GM21423 (cell line): ENCODE data around the gene SH3BP5L.
"Not testable (repeated sequence)": the region's sequence is repeated elsewhere in the genome, so short reads cannot be mapped to it uniquely, and the experiment has no call there.

ENCODE experiments used
- ATAC-seq: cut with Tn5 transposase; IDR thresholded peaks from one replicate; pipeline ENCODE4 v1.9.1; 2021; ENCODE audit warnings: mild to moderate bottlenecking, moderate library complexity; ENCODE audit not compliant: unreplicated experiment

The SH3BP5L gene

DNA sequence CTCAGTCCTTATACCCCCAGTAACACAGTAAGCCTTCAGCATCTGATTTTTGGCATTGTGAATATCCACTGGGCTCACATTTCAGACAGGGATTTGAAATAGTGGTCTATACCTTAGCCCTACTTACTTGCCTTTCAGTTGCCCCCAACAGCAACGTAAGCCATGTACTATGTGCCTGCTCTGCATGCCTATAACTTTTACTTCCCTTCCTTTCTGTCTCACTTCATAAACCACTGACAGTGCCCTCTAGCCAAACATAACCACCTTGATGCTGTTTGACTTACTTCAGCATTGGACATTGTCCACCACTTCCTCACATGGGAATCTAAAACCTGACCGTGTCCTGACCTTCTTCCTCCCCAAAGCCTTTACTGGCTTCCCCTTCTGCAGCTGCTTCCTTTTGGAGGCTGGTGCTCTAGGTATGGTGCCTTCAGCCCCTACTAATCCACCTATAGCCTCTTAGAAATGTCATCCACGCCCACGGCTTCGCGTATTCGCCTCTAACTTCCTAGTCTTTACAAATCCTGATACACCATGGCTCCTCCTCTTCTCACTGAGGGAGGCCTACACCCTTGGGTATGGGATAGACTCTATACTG lies 8.7 kb upstream of the SH3BP5L start:
- no peak for ATAC-seq

DNA sequence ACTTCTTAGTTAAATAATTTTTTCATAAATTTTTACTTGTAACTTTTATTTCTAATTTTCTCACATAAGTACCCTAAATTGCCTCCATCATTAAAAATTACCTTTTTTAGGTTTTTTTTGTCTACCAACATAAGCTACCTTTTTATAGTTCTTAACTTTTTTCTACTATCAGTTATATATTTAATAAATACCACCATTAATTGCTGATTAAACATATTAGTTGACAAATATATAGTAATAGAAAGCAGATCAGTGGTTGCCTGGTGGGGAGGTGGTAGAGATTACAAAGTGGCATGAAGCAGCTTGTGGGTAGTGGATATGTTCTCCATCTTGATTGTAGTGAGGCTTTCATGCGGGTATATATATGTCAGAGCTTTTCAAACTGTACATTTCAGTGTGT lies 6.1 kb upstream of the SH3BP5L start:
- ATAC-seq: no peak

DNA sequence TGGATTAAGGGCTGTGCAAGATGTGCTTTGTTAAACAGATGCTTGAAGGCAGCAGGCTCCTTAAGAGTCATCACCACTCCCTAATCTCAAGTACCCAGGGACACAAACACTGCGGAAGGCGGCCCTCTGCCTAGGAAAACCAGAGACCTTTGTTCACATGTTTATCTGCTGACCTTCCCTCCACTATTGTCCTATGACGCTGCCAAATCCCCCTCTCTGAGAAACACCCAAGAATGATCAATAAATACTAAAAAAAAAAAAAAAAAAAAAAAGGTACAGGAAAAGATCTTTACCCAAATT lies 5.0 kb upstream of the SH3BP5L start:
- not testable (repeated sequence) for ATAC-seq

DNA sequence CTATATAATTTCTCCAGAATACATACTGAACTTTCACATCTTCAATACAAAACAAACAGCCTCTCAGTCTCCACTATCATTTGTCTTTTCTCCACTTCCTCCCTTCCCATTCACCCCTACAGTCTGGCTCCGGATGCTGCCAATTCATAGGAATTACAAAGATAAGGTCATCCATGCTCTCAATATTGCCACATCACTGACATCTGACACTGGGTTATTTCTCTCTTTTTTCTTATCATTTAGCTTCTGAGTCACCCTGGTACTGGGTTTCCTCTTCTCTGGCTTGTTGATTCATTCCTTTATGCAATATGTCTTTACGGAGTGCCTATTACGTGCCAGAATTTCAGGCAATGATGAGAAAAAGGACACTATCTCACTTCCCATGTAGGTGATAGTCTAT lies 3.1 kb upstream of the SH3BP5L start:
- no peak for ATAC-seq

DNA sequence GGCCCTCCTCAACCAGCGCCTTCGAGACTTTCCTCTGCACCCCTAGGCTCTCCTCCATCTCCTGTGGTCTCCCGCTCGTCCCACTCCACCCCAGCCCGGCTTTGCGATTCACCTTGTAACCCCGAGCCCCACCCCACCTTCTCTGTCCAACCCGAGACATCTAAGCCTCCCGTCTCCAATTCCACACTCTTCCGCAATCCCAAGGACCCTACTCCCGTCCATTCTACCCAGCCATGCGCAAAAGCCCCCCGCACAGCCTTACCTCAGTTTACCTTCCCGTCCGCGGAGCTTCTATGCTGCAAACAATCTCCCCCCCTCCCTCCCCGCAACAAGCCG lies 174 bp downstream of the SH3BP5L start:
- peak; percentile 3 for ATAC-seq

DNA sequence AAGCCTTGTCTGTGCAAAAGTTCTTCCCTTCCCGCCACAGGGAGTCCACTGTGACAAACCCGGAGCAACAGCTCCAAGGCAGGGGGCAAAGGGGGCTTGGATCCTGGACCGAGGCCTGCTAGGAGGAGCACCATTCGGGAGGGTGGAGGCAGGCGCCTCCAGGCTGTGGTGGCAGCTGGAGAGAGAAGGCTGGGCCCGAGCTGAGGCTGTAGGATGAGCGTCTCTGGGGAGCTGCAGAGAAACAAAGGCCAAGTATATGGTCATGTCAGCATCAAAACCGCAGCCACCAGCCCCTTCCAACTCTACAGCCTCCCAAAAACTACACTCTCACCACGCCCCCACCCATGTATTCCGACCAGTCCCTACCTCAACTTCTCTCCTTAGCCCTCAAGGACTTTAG lies 579 bp downstream of the SH3BP5L start:
- no peak for ATAC-seq

DNA sequence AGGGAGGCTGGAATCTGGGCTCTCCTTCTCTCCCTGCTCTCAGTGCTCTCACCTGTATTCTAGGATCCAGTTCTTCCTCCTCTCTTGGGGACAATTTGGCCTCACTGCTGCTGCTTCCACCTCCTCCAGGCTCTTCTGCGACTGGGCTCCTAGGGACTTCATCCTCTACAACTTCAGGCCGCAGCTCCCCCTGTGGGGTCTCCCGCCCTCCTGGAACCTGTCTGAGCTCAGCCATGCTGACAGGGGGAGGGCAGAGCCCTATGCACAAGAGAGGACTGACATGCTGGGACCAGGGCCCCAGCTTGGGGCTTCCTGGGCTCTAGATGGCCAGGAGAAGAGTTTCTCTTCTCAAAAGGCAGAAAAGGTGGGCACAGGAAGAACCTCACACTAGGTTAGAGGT lies 1.0 kb downstream of the SH3BP5L start:
- ATAC-seq: no peak

DNA sequence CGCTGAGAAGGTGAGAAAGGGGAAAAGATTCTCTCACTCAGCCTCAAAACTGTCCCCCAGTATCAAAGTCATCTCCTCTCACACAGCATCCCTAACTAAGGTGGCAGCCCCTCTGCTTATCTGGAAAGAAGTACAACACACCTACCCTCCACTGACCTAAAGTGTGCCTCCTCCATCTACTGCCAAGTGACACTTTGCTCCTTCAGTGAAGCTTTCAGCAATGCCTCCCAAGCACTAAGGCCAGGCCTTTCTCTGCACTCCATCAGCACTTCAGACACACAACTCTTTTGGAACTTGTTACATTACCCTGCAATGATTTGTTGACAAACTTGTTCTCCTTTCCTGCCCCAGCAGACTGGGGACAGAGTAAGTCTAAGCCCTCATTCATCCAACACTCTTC lies 1.4 kb downstream of the SH3BP5L start:
- no peak for ATAC-seq

DNA sequence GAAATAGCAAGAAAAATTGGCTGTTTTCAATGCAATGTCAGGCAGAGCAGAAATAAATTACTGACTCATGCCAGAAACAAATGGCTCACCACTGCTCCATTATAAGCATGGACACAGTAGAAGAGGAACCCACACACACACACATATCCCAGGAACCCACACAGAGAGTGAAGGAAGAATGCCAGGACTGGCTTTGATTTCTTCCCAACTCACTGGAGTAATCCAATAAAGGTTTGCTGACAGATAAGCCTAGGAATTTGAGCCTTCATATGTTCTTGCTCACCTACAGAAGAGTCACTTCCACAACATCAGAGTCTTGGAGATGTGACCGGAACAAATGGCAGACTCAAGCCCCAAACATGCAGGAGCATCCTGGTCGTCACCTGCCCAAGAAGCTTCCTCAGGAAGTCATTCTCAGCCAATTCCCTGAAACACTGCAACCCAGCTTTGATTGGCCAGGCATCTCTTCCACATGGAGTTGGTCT lies 2.2 kb downstream of the SH3BP5L start:
- ATAC-seq: no peak

DNA sequence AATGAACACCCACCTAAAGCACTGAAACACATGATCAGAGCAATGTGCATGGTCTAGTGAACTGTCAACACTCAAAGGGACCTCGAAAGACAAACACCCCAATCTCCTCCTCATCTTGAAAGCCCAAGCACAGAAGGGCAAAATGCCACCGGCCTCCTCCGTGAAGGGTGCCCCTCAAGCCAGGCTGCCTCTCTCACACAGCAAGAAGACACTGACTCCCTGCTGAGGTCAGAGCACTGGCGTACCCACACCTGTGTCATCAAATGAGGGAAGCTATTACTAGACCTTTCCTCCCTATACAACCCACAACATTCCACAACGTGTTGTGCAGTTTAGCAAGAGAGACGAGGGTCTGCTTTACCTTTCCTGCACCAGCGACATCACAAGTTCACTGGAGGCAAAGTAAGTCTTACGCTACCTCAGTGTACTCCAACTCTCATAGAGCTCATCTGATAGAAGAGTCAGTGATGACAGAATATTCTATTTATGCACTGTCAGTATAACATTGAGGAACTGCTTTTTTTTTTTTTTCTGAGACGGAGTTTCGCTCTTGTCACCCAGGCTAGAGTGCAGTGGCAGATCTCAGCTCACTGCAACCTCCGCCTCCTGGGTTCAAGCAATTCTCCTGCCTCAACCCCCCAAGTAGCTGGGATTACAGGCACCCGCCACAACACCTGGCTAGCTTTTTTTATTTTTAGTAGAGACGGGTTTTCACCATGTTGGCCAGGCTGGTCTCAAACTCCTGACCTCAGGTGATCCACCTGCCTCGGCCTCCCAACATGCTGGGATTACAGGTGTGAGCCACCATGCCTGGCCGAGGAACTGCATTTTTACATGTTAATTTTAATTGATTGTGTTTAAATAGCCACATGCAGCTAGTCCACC lies 3.3 kb downstream of the SH3BP5L start:
- no peak for ATAC-seq

DNA sequence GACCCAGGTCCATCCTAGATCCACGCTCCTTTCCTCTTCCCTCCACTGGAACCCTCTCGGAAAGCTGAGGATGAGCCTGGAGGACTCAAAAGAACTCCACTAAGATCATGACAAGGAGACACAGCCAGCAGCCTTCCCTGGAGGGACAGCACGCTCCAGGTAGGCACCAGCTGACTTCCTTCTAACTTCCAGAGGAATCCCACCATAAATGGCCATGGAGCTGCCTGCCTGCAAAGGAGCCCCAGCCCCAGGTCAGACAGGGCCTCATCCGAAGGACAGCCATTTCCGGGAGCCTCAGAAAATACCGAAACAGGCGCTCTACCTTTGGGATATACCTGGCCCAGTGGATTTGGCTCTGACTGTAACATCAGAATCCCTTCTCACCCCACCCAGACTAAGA lies 4.1 kb downstream of the SH3BP5L start:
- no peak for ATAC-seq

DNA sequence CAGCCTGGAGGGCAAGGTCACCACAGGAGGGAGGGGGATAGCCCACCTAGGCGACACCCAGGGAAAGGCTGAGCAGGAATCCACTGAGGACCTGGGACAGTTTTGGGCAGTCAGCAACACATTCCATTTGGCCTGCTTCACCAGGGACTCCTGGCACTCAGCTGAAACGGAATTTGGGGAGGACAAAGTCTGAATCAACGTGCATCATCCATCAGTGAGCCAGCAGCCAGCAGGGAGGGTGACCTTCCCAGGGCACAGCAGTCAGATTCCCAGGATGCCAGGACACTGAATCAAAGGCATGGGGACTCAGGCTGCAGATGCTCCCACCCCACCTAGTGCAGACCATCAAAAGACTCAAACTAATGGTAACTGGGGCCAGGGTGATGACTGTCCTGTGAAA lies 4.6 kb downstream of the SH3BP5L start:
- ATAC-seq: no peak

DNA sequence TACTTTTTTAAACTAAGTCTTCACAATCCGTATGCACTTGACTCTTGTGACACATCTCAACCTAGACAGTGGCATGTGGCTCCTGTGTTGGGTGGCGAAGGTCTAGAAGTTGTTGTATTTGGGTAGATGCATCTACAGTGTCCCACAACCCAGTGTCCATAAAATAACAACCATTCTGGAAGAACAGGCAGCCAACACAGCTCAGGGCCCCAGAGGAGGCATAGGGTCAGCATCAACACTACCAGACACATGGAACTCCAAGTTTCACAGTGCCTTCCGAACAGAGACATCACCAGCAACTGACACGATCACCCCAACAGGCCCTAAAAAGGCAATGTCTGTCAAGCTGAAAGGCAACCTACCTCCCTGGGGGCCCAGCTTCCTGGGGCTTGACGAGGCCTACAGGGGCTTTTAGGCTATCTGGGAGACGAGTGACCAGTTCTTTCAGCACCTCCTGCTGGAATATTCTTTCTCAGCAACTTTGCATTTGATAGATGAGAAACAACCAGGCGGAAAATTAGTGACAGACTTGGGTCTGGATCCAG lies 5.6 kb downstream of the SH3BP5L start:
- ATAC-seq: no peak

DNA sequence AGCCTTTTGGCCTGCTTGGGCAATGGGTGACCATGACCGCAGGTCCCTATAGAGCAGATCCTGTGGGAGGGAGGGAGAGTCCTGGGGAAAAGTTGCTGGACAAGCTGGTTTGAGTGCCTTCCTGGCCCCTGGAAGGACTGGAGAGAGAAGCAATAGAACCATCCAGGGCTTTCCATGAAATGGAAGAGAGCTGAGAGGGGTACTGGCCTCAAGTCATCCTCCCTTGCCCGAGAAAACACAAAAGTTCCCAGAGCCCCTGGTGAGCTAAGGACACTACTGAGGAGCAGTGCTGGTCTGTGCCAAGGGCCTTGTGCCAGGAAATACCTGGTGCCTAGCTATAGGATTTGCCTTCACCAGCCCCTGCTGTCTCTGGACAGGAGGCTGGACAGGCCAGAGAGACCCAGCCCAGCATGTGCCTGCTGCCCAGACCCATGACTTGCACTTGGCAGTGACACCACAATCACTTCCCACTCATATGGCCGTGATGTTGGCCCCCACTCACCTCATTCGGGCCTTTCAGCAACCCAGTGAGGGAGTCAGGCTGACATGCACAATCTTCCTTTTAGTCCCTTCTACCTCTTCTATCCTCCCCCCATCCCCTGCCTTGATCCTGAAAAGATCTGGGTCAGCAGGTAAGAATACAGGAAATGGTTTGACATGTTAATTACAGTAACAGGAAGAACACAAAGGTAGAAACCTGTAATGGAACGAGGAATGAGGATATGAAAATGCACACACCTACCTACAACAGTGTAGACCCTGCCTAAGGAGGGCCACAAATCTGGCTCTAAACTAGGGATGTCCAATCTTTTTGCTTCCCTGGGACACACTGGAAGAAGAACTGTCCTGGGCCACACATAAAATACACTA lies 7.0 kb downstream of the SH3BP5L start:
- no peak for ATAC-seq

DNA sequence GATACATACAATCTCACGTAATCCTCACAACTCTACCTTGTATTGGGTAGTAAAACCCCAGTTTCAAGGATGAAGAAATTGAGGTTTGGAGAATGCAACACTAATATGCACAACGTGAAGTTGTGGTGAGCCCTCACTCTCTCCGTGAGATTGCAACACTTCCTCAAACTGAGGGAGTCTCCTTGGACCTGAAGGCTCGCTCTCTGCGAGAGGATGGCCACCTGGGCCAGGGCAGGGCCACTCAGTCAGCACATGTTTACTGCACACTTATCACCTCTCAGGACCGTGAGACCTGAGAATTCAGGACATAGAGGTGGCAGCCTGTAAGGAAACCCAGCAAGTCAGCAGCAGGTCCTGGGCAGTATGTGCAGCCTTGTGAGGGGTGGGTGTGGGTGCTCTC lies 8.7 kb downstream of the SH3BP5L start:
- ATAC-seq: no peak

DNA sequence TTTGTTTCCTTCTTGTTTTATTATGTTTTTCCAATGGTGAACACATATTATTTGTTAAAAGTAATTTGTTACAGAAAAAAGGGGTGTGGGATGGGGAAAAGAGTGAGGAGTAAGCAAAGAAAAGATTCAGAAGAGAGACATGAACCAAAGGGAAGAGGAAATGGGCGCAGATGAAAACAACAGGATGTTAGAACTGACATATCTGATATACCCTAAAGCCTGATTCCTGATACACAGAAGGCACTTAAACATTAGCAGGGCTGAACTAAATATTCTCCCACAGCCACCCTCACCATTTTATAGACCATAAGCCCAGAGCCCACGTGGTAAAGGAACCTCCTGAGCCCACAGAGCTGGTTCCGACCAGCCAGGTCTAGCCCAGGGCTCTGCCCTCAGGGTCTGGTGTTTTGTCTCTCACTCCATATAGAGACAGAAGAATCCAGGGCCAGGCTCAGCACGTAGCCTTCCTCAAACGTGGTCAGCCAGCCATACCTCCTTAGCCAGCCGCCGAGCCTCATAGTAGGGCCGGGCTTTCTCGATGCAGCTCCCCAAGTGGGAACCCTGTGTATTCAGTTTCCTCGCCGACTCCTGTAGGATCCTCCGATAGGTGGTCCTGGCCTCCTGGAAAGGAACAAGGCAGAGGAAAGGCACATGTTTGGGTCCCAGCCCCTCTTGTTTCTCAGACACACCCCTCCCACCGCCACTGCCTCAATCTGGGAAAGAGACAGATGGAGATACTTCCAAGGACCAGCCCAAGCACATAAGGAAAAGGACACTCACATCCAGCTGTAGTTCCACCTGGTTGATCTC lies 9.5 kb downstream of the SH3BP5L start:
- ATAC-seq: no peak

DNA sequence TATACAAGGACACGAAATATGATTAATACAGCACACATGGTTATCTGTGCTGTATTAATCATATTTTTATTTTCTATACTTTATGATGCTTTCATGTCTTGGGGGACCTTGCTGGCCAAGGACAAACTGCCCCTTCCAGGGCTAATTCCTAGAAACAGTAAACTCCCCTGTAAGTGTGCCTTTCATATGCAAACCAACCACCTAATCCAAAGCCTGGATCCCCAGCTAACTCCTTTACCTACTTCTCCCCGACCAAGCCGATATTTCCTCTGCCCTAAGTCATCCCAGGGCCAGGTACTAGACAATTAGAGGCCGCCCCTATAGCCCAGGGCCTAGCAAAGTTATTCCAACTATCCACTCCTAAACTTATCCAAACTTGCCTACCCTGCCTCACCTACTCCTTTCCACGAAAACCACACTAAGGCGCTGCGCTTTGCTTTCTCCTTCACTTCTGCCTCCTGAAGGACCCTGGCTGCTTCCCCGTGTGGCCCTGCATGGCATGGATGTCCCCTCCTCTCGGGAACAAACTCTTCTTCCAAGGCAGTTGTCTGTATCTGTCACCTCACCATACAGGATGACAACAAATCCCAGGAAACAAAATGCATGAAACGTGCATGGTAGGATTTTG lies 10.2 kb downstream of the SH3BP5L start:
- no peak for ATAC-seq

DNA sequence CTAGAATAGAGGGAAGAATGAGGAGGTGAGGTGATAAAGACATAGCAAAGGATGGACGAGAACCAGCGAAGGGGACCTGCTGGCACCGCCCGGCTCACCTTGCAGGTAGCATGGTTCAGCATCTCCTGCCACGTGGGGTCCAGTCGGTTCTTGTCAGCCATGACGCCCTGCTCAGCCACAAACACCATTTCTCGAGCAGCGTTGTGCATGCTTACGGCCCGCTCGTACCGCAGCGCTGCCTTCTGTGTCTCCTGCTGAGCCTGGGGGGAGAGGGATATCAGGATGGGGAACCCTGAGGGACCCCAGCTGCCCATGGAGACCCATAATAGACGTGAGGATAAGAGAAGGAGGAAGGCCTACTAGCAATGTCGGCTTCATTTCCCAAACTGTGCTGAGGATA lies 11.4 kb downstream of the SH3BP5L start:
- no peak for ATAC-seq

DNA sequence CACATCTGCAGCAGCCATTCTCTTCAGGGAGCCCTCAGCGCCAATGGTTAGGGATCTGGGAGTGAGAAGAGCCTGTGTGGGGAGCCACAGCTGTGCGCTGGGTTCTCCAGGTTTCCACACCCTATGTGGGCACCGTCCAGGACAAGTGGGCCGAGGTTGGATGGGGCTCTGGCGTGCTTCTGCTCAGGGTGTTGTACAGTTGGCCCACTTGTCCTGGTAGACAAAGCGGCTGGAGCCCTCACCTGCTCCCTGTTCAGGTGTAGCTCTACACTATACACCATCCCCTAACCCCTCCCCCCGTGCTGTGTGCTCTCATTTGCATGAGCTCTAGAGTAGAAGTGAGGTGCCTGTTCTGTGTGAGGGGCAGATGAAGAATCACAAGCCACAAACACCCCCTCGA lies 12.2 kb downstream of the SH3BP5L start:
- ATAC-seq: no peak

DNA sequence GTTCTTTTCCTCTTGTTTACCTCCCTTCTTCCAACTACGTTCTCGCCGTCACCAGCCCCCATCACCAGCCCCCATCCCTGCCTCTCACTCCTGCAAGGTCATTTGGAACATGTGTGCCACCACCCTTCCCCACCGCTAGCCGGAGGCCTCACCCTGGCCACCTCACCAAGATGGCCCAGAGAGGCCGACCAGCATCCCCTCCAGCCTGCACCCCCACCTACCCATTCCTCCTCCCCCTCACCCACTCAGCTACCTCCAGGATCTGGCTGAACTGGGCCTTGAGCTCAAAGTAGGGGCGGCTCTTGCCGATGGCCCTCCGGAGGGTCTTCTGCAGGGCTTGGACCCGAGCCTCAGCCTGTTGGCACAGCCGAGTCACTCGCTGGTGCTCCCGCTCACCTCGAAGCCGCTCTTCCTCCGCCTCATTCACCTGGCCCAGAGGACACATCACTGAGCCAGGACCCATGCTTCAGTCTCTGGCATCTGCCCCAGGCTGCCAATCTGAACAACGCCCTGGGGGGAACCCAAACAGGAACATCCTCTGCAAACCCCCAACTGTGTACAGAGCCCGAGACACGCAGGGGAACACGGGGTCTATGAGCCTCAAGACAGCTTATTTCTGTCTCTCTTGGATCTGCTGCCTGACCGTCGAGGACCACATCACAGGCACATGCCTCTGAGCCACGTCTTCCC lies 12.8 kb downstream of the SH3BP5L start:
- ATAC-seq: no peak
